Testis (tissue), 5 donors: Measurements from ENCODE around the gene TSPAN32. TPM values are rescaled to one million over a fixed set of nuclear protein-coding genes. Genes with fewer than 3 reads are reported as not detected.

Experiments
- DNase-seq: peaks from one replicate; pipeline ENCODE4 v3.0.0-alpha.2; 2019
- H3K27ac ChIP-seq, 2 donors: fragments of 200-600 bp; sonication (generic); one replicate each; pipeline ENCODE4 v1.5.1; 2019
- H3K27me3 ChIP-seq: fragments of 200-600 bp; sonication (generic); one replicate; pipeline ENCODE4 v1.5.1; 2019
- H3K36me3 ChIP-seq: fragments of 200-600 bp; sonication (generic); one replicate; pipeline ENCODE4 v1.5.1; 2017; ENCODE audit warnings: low read depth; ENCODE audit errors: missing control alignments
- H3K4me1 ChIP-seq: fragments of 200-600 bp; sonication (generic); one replicate; pipeline ENCODE4 v1.5.1; 2019
- H3K4me3 ChIP-seq, 2 donors: fragments of 200-600 bp; sonication (generic); one replicate each; pipeline ENCODE4 v1.5.1; 2017 to 2019
- H3K9me3 ChIP-seq: fragments of 200-600 bp; sonication (generic); one replicate; pipeline ENCODE4 v1.5.1; 2017
- CTCF ChIP-seq, 3 experiments: fragments of 450-650 bp in 2 of 3; fragments of 200-600 bp in 1 of 3; sonication (generic) in 1 of 3; IDR thresholded peaks; one replicate each; pipeline ENCODE4 v1.5.1; 2016 to 2019; ENCODE audit warnings: antibody characterized with exemption in 3 of 3, mild to moderate bottlenecking in 2 of 3, moderate library complexity in 1 of 3
- POLR2A ChIP-seq: fragments of 450-650 bp; IDR thresholded peaks from one replicate; pipeline ENCODE4 v1.6.1; 2017; ENCODE audit warnings: antibody characterized with exemption, mild to moderate bottlenecking, moderate library complexity
- WGBS, 2 donors: methylation state at CpG; one replicate each; pipeline ENCODE4 v1.1.5; 2018; 5-methylcytosine and 5-hydroxymethylcytosine counted together
- intact Hi-C: fragments of 100-400 bp; cut with DNase I; formaldehyde crosslinking; loops from one replicate; pipeline ENCODE4 v1.15.1; 2023; ENCODE audit warnings: low total_unique reads
- long read RNA-seq, 2 donors: transcript quantifications; one replicate each; lab custom pipeline, GENCODE V29; 2026
- polyA plus RNA-seq: library from polyadenylated mRNA; stranded (reverse); fragments of 350-450 nt; fragmentation: Illumina TruSeq; extraction: RNeasy Lipid Tissue Mini Kit (QIAGEN cat#74804); gene quantifications from one replicate; pipeline ENCODE4 v1.2.3, GENCODE V29; 2014; ENCODE audit warnings: low read depth, low replicate concordance; ENCODE audit not compliant: insufficient read depth
- total RNA-seq, 2 donors: library from RNA; depleted of rRNA; stranded (reverse); fragments of >200 nt; gene quantifications; one replicate each; pipeline ENCODE4 v1.2.3, GENCODE V29; 2016

TSPAN32 gene, protein sequence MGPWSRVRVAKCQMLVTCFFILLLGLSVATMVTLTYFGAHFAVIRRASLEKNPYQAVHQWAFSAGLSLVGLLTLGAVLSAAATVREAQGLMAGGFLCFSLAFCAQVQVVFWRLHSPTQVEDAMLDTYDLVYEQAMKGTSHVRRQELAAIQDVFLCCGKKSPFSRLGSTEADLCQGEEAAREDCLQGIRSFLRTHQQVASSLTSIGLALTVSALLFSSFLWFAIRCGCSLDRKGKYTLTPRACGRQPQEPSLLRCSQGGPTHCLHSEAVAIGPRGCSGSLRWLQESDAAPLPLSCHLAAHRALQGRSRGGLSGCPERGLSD
- total RNA-seq (1 to 10 TPM; 1.0 to 1.1 TPM), polyA plus RNA-seq (1.5 TPM)
- long read RNA-seq, donor 1: 0 reads
- long read RNA-seq, donor 2: 0 reads

- DNase-seq: peak; percentile 30
- peaks cover 42% of the 10 kb centered on the region for H3K4me1 ChIP-seq
- WGBS, 2 donors: 76 to 81% methylated on average over 13 to 16 of the region's 16 CpGs
These were observed at the start of gene TSPAN32, which contains the start of gene C11orf21 for GRCh38 chr11:2301631-2302305. Gene TSPAN32 (plus strand): TSS chr11:2302013. CDS start chr11:2302150, 137 bp downstream. Gene C11orf21 (minus strand): TSS chr11:2301918. CDS start chr11:2301808, 110 bp downstream.

DNA sequence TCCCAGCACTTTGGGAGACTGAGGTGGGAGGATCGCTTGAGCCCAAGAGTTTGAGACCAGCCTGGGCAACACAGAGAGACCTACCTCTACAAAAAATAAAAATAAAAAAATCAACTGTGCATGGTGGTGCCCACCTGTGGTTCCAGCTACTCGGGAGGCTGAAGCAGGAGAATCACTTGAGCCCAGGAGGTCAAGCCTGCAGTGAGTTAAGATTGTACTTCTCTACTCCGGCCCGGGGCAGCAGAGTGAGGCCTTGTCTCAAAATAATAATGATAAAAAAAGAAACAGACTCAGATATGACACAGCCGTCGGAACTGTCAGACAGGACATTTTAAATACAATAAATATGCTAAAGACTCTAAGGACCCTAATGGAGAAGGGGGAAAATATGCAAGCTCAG is 49.8 kb upstream of the TSPAN32 start:
- Histone ChIP-seq H3K27ac (no peak overlapping the region), H3K4me1 (no peaks in the 10 kb centered on the region), H3K27me3 (no peaks in the 10 kb centered on the region), H3K9me3 (no peaks in the 10 kb centered on the region), H3K4me3 (no peak overlapping the region), H3K36me3 (no peaks in the 10 kb centered on the region)
- 83 to 89% methylated on average over 6 of the region's 6 CpGs for WGBS, 2 donors
- intact Hi-C loops: no loop called here
- no peak for DNase-seq
- TF ChIP-seq POLR2A (no peak), CTCF (IDR thresholded peaks at IDR 0.05) (no peak)

More at GRCh38 chr11:2301631-2302305, at the start of gene TSPAN32, which contains the start of gene C11orf21:
- intact Hi-C loops: no loop called here
- Histone ChIP-seq H3K27ac (no peak within 1 kb of the TSS), H3K36me3 (no peaks in the 10 kb centered on the region), H3K4me3 (no peak within 1 kb of the TSS), H3K9me3 (no peaks in the 10 kb centered on the region), H3K27me3 (no peaks in the 10 kb centered on the region)
- TF ChIP-seq CTCF (IDR thresholded peaks at IDR 0.05): no peak
- TF ChIP-seq POLR2A: no peak

DNA sequence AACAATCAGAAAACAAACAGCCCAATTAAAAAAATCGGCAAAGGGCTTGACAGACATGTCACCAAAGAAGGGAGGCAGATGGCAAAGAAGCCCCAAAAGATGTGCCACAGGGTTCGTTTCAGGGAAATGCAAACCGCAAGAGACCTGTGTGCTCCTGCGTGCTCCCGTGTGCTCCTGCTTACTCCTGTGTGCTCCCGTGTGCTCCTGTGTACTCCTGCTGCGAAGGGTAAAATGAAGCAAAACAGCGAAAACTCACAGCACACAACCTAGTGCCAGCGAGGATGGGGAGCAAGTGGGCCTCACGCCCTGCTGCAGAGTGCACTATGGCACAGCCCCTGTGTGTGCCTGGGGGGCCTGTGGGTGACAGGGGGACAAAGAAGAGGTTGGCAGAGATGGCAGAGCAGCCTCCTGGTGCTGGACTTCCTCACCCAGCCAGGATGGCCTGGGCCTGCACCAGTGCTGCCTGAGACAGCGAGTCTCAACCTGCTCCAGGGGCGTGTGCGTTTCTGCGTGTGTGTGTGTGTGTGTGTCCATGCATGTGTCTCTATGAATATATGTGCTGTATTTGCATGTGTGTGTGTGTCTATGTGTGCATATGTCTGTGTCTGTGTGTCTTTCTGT is 45.4 kb upstream of the TSPAN32 start:
- H3K9me3 ChIP-seq: no peaks in the 10 kb centered on the region
- no peak overlapping the region for H3K4me3 ChIP-seq
- no peaks in the 10 kb centered on the region for H3K4me1 ChIP-seq
- TF ChIP-seq POLR2A (no peak), CTCF (IDR thresholded peaks at IDR 0.05) (no peak)
- intact Hi-C loops: no loop called here
- peak; percentile 10 for DNase-seq
- WGBS, 2 donors: 75 to 77% methylated on average over 14 of the region's 14 CpGs
- H3K27me3 ChIP-seq: no peaks in the 10 kb centered on the region
- no peak overlapping the region for H3K27ac ChIP-seq
- H3K36me3 ChIP-seq: no peaks in the 10 kb centered on the region

GRCh38 chr11:2256951-2257700 is 44.7 kb upstream of the TSPAN32 start:
- 65% methylated on average over 10 to 24 of the region's 31 CpGs for WGBS, 2 donors
- H3K4me1 ChIP-seq: no peaks in the 10 kb centered on the region
- TF ChIP-seq CTCF (IDR thresholded peaks at IDR 0.05) (no peak), POLR2A (no peak)
- no peaks in the 10 kb centered on the region for H3K27me3 ChIP-seq
- H3K27ac ChIP-seq: no peak overlapping the region
- H3K9me3 ChIP-seq: no peaks in the 10 kb centered on the region
- peak; percentile 9 for DNase-seq
- intact Hi-C loops: no loop called here
- no peaks in the 10 kb centered on the region for H3K36me3 ChIP-seq
- H3K4me3 ChIP-seq: no peak overlapping the region
